Astrocyte (in vitro differentiated cells and primary cell): Measurements from ENCODE around the gene RNPS1. TPM values are rescaled to one million over a fixed set of nuclear protein-coding genes. Genes with fewer than 3 reads are reported as not detected.
"Not testable (repeated sequence)": the region's sequence is repeated elsewhere in the genome, so short reads cannot be mapped to it uniquely, and the experiment has no call there.

Experiments
- DNase-seq: peaks from one replicate; pipeline ENCODE4 v3.0.0-alpha.2; 2010; ENCODE audit warnings: low read depth
- FAIRE-seq: peaks from 2 replicates; lab custom pipeline; 2011; peaks lifted over from hg19 to GRCh38; lab: Jason Lieb, UNC
- H2AFZ ChIP-seq: 2 replicates; pipeline ENCODE4 v1.6.0; 2012; ENCODE audit warnings: low read depth, low read length, inconsistent platforms
- H3K27ac ChIP-seq: 2 replicates; pipeline ENCODE4 v1.5.1; 2011; ENCODE audit warnings: low read depth, low read length, inconsistent platforms
- H3K27me3 ChIP-seq: 2 replicates; pipeline ENCODE4 v1.6.0; 2011; ENCODE audit warnings: low read length, inconsistent platforms; ENCODE audit not compliant: insufficient read depth
- H3K36me3 ChIP-seq: 2 replicates; pipeline ENCODE4 v1.5.1; 2011; ENCODE audit warnings: low read length, inconsistent platforms; ENCODE audit not compliant: insufficient read depth
- H3K4me1 ChIP-seq: 2 replicates; pipeline ENCODE4 v1.5.1; 2011; ENCODE audit warnings: low read length, inconsistent platforms; ENCODE audit not compliant: insufficient read depth
- H3K4me2 ChIP-seq: 2 replicates; pipeline ENCODE4 v1.6.0; 2012; ENCODE audit warnings: low read length, inconsistent platforms
- H3K4me3 ChIP-seq: 2 replicates; pipeline ENCODE4 v1.5.1; 2011; ENCODE audit warnings: low read depth, mild to moderate bottlenecking, low read length, inconsistent platforms; ENCODE audit not compliant: insufficient read depth
- H3K79me2 ChIP-seq: 2 replicates; pipeline ENCODE4 v1.6.0; 2012; ENCODE audit warnings: mild to moderate bottlenecking, low read length, inconsistent platforms; ENCODE audit not compliant: insufficient read depth
- H3K9ac ChIP-seq: 2 replicates; pipeline ENCODE4 v1.6.0; 2012; ENCODE audit warnings: mild to moderate bottlenecking, low read length, inconsistent platforms
- H3K9me3 ChIP-seq: 2 replicates; pipeline ENCODE4 v1.5.1; 2012; ENCODE audit warnings: low read depth, mild to moderate bottlenecking, low read length, inconsistent platforms; ENCODE audit not compliant: insufficient read depth
- H4K20me1 ChIP-seq: 2 replicates; pipeline ENCODE4 v1.6.0; 2012; ENCODE audit warnings: low read length, inconsistent platforms; ENCODE audit not compliant: insufficient read depth
- H3K27ac Mint-ChIP-seq: one replicate; pipeline ENCODE4 v1.8.0; 2021; ENCODE audit warnings: mild to moderate bottlenecking, mixed read lengths; ENCODE audit not compliant: unreplicated experiment
- H3K27me3 Mint-ChIP-seq: one replicate; pipeline ENCODE4 v1.8.0; 2021; ENCODE audit warnings: low read depth, mixed read lengths; ENCODE audit not compliant: unreplicated experiment
- H3K36me3 Mint-ChIP-seq: one replicate; pipeline ENCODE4 v1.8.0; 2021; ENCODE audit warnings: low read depth, mixed read lengths; ENCODE audit not compliant: unreplicated experiment
- H3K4me1 Mint-ChIP-seq: one replicate; pipeline ENCODE4 v1.8.0; 2021; ENCODE audit warnings: low read depth, mixed read lengths; ENCODE audit not compliant: unreplicated experiment
- H3K4me3 Mint-ChIP-seq: one replicate; pipeline ENCODE4 v1.8.0; 2021; ENCODE audit warnings: mild to moderate bottlenecking, moderate library complexity, mixed read lengths; ENCODE audit not compliant: unreplicated experiment
- H3K9me3 Mint-ChIP-seq: one replicate; pipeline ENCODE4 v1.8.0; 2021; ENCODE audit warnings: mild to moderate bottlenecking, mixed read lengths; ENCODE audit not compliant: unreplicated experiment
- EZH2 ChIP-seq: IDR thresholded peaks from 2 replicates; pipeline ENCODE4 v1.6.1; 2012; ENCODE audit warnings: mild to moderate bottlenecking, low read length, inconsistent platforms; ENCODE audit not compliant: insufficient read depth
- total RNA-seq: library from RNA; stranded (reverse); gene quantifications from 2 replicates; pipeline ENCODE4 v1.2.1, GENCODE V29; 2021
- TF ChIP-seq, protein P1 (sequence below): IDR thresholded peaks from 2 replicates; pipeline ENCODE4 v1.5.1; 2011; ENCODE audit warnings: low read depth, mild to moderate bottlenecking, inconsistent platforms, low read length, moderate library complexity; ENCODE audit not compliant: insufficient read depth

Gene RNPS1
- total RNA-seq, 1 donor from 2014 or later = 209 TPM

DNA sequence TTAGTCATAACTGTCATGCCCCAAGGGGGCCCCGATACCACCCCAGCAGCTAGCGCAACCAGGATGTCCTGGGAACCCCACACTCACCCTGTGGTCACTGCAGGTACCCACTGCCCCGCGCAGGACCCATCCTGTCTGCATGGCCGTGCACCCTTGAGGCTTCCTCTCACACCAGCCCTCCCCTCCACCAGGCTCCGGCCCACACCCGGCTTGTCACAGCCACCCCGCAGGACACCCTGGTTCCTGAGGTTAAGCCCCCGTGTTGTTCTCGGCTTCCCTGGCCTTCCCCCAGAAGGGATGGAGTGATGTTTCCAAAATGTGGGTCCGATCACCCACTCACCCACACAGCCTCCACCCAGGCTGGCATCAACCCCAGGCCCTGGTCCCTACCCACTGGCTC, 24.1 kb downstream of the RNPS1 start:
- H3K4me2 ChIP-seq = no peak overlapping the region
- no peak overlapping the region for H2AFZ ChIP-seq
- no peak overlapping the region for H3K4me3 Mint-ChIP-seq
- peaks cover 26% of the 10 kb centered on the region for H4K20me1 ChIP-seq
- H3K4me1 Mint-ChIP-seq = no peaks in the 10 kb centered on the region
- no peak overlapping the region for H3K27ac ChIP-seq
- H3K79me2 ChIP-seq = no peaks in the 10 kb centered on the region
- H3K36me3 Mint-ChIP-seq = peaks cover 12% of the 10 kb centered on the region
- no peaks in the 10 kb centered on the region for H3K27me3 Mint-ChIP-seq
- peaks cover 10% of the 10 kb centered on the region for H3K36me3 ChIP-seq
- no peaks in the 10 kb centered on the region for H3K4me1 ChIP-seq
- TF ChIP-seq, protein P1, sequence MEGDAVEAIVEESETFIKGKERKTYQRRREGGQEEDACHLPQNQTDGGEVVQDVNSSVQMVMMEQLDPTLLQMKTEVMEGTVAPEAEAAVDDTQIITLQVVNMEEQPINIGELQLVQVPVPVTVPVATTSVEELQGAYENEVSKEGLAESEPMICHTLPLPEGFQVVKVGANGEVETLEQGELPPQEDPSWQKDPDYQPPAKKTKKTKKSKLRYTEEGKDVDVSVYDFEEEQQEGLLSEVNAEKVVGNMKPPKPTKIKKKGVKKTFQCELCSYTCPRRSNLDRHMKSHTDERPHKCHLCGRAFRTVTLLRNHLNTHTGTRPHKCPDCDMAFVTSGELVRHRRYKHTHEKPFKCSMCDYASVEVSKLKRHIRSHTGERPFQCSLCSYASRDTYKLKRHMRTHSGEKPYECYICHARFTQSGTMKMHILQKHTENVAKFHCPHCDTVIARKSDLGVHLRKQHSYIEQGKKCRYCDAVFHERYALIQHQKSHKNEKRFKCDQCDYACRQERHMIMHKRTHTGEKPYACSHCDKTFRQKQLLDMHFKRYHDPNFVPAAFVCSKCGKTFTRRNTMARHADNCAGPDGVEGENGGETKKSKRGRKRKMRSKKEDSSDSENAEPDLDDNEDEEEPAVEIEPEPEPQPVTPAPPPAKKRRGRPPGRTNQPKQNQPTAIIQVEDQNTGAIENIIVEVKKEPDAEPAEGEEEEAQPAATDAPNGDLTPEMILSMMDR = no peak
- TF ChIP-seq EZH2 = no peak
- H3K27me3 ChIP-seq = no peaks in the 10 kb centered on the region
- DNase-seq (no peak), FAIRE-seq (no peak)
- H3K9me3 ChIP-seq = no peaks in the 10 kb centered on the region
- H3K4me3 ChIP-seq = no peak overlapping the region
- no peaks in the 10 kb centered on the region for H3K9me3 Mint-ChIP-seq
- no peak overlapping the region for H3K9ac ChIP-seq
- no peak overlapping the region for H3K27ac Mint-ChIP-seq

DNA sequence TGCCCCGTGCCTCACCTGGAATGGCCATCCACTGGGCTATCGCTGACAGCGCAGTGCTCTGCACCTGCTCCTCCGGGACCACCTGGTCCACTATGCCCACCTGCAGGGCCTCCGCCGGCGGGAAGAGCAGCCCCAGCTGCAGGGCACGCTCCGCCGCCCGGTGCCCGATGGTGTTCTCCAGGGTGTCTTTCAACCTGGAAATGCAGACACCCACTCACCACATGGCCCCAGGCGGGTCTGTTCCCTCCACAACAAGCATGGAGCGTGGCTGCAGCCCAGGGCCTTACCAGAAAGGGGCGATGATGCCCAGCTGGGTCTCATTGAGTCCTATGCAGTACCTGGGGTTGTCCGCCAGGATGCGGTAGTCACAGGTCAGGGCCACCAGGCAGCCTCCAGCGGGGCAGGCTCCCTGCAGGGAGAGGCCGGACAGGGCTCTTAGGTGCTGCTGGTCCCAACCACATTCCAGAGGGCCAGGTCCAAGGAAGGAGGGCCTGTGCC, 24.8 kb downstream of the RNPS1 start:
- DNase-seq (no peak), FAIRE-seq (no peak)
- no peak overlapping the region for H3K9ac ChIP-seq
- H3K27ac ChIP-seq = no peak overlapping the region
- H3K4me1 Mint-ChIP-seq = no peaks in the 10 kb centered on the region
- H4K20me1 ChIP-seq = peaks cover 23% of the 10 kb centered on the region
- no peaks in the 10 kb centered on the region for H3K79me2 ChIP-seq
- peaks cover 8% of the 10 kb centered on the region for H3K36me3 ChIP-seq
- no peaks in the 10 kb centered on the region for H3K9me3 Mint-ChIP-seq
- no peaks in the 10 kb centered on the region for H3K9me3 ChIP-seq
- H3K4me3 ChIP-seq = no peak overlapping the region
- no peak overlapping the region for H2AFZ ChIP-seq
- no peak overlapping the region for H3K4me3 Mint-ChIP-seq
- no peak for TF ChIP-seq EZH2
- TF ChIP-seq, protein P1 = no peak
- no peak overlapping the region for H3K4me2 ChIP-seq
- peaks cover 12% of the 10 kb centered on the region for H3K36me3 Mint-ChIP-seq
- no peaks in the 10 kb centered on the region for H3K27me3 Mint-ChIP-seq
- H3K27ac Mint-ChIP-seq = no peak overlapping the region
- H3K4me1 ChIP-seq = no peaks in the 10 kb centered on the region
- no peaks in the 10 kb centered on the region for H3K27me3 ChIP-seq

GRCh38 chr16:2242598-2242997, 25.3 kb downstream of the RNPS1 start:
- H4K20me1 ChIP-seq = peaks cover 23% of the 10 kb centered on the region
- no peak overlapping the region for H3K4me3 Mint-ChIP-seq
- H3K27ac ChIP-seq = no peak overlapping the region
- no peak overlapping the region for H2AFZ ChIP-seq
- H3K79me2 ChIP-seq = no peaks in the 10 kb centered on the region
- no peak for DNase-seq
- no peaks in the 10 kb centered on the region for H3K9me3 ChIP-seq
- peaks cover 2% of the 10 kb centered on the region for H3K27me3 ChIP-seq
- H3K36me3 Mint-ChIP-seq = peaks cover 12% of the 10 kb centered on the region
- H3K27ac Mint-ChIP-seq = no peak overlapping the region
- peaks cover 8% of the 10 kb centered on the region for H3K36me3 ChIP-seq
- H3K9me3 Mint-ChIP-seq = no peaks in the 10 kb centered on the region
- no peak for FAIRE-seq
- H3K4me1 ChIP-seq = no peaks in the 10 kb centered on the region
- TF ChIP-seq, protein P1 = no peak
- TF ChIP-seq EZH2 = no peak
- H3K4me2 ChIP-seq = no peak overlapping the region
- no peaks in the 10 kb centered on the region for H3K4me1 Mint-ChIP-seq
- H3K9ac ChIP-seq = no peak overlapping the region
- no peak overlapping the region for H3K4me3 ChIP-seq
- H3K27me3 Mint-ChIP-seq = no peaks in the 10 kb centered on the region

- H3K4me2 ChIP-seq, H3K36me3 ChIP-seq, H3K9me3 Mint-ChIP-seq, H2AFZ ChIP-seq, H3K4me3 Mint-ChIP-seq, FAIRE-seq, H3K27ac Mint-ChIP-seq, H3K4me1 Mint-ChIP-seq, H3K79me2 ChIP-seq, H3K27ac ChIP-seq, H3K9ac ChIP-seq, H3K27me3 ChIP-seq, H3K4me3 ChIP-seq, H3K36me3 Mint-ChIP-seq, H3K27me3 Mint-ChIP-seq, DNase-seq, H3K9me3 ChIP-seq: not testable (repeated sequence)
- Histone ChIP-seq H4K20me1 (peaks cover 34% of the 10 kb centered on the region), H3K4me1 (peaks cover 10% of the 10 kb centered on the region)
Observed at GRCh38 chr16:2240331-2240730, 27.6 kb downstream of the RNPS1 start.
